Globus pallidus (tissue), 1 donor: Measurements from ENCODE around the gene PLCB1.
A peak's percentile ranks its signal among the peaks of the same experiment; 100 is the strongest.

Experiments used
- DNase-seq: peaks from one replicate; pipeline ENCODE4 v3.0.0-alpha.2; 2015; ENCODE audit warnings: low spot score

The PLCB1 gene

DNA sequence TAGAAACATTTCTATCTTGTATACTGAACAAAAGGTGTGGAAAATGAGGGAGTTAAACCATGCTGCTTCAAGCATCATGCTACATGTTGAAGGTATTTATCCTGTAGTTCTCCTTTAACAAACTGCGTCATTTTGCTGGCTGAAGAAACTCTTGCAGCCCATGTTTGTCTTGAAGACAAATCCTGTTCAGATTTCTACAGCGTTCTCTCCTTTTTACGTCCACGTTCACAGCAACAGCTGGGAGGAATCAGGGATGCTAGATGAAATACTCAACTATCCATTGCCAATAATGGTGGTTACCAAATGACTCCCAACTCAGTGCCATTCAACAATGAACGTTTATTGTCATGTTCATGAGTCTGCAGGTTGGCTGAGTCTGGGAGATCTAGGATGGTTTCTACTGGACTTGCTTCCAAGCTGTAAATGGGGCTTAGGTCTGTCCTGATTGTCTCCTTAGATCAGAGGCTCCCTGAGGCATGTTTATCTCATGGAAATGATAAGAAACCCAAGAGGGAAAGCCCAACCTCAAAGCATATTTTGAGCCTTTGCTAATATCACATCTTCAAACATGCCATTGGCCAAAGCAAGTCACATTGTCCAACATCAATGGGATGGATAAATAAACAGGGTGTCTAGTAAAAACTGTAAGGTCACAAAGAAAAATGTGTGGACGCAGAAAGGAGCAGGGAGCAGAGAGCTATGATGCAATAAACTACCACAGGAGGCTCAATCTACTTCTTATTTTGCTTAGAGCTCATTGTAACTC lies 2.7 kb upstream of the PLCB1 start:
- DNase-seq: no peak

DNA sequence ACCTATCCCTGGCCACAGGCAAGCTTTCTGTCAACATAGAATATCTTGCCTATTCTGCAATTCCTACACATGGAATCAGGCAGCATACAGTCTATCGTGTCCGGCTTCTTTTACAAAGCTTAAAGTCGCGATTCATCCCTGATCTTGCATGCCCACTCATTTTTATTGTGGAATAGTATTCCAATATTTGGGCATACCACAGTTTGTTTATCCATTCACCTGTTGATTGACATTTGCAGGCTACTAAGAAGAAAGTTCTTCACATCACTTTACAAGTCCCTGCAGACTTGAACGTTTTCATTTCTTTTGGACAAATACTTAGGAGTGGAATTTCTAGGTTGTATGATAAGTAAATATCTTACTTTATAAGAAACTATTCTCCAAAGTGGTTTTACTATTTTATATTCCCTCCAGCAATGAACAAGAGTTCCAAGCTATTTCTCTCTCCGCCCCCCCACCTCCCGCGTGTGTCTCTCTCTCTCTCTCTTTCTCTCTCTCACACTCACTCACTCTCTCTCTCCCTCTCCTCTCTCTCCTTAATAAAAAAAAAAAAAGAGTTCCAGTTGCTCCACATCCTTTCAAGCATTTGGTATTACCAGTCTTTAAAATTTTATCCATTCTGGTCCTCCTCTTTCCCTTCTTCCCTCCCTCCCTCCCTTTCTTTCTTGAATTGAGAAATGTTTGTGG lies 1.1 kb upstream of the PLCB1 start:
- no peak for DNase-seq

DNA sequence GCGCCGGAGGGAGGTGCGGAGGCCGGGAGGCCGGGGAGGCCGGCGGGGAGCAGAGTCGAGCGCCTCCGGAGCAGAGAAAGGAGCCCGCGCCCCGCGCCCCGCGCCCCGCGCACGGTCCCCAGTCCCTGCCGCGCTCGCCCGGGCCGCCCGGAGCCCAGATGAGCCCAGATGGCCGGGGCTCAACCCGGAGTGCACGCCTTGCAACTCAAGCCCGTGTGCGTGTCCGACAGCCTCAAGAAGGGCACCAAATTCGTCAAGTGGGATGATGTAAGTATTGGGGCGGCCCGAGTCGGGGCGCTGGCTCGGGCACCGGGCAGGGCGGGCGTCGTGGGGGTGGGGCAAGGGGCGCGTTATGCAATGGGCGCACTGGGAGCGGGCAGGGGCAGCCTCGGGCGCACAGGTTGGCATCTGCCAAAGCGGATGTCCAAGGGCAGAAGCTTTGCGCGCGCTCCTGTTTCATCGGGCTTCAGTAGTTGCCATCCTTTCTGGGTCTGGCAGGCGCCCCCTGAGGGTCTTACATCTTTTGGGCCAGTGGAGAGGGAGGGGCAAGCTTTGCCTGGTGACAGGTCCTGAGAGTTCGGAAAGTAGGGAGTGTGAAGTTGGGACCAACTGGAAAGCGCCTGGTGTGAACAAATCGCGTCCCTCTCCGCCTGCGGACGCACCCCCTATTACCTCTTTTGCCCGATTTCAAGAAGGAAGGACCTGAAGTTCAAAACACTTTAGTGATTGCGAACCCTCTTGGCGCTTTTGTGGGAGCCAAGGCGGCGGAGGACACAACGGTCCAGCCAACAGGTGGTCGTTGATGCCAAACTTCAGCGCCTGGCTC lies 631 bp downstream of the PLCB1 start:
- peak; percentile 17 for DNase-seq

DNA sequence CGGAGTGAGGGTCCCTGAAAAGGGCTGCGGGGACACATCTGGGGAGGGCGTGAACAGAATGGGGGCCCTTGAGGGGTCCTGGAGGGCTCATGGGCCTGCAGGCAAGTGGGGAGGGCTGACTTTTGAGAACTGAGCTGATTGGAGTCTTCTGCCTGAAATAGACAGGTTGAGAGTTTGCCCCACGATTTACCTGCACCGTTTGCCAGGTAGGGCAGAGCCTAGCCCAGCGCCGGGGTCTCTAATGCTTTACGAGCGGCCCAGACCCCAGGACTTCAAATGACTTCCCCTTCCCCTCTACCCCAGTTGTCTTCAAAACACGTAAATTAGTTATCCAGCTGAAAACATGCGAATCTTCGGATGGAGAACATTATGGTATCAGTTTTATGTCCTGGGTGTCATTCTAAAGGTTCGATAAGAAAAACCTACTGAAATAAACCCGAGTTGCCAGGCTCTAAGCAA lies 1.3 kb downstream of the PLCB1 start:
- DNase-seq: no peak

DNA sequence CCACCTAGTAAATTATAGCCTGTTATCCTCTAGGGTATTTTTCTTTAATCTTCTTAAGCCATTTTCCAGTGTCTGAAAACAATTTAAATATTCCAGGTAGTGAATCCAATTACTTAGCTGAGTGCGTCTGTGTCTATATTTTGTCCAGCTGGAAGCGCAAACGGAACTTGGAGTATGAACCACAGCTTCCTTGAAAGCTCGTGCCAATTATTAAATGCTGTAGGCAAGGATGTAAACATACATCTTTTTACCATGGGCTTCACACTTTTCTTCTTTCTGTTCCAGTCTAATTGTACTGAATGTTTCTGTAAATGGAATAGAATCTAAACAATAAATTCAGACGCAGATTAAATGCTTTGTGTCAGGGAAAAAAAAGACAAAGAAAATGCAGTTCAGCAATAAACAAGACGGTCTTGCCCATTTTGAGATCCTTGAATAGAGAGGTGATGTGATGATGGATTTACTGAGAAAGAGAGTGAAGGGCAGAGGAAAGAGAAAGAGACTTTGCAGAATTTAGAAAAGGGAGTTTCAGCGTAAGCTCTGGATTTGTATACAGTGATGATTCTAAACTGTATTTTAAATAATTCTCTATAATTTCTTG lies 1.9 kb downstream of the PLCB1 start:
- no peak for DNase-seq

DNA sequence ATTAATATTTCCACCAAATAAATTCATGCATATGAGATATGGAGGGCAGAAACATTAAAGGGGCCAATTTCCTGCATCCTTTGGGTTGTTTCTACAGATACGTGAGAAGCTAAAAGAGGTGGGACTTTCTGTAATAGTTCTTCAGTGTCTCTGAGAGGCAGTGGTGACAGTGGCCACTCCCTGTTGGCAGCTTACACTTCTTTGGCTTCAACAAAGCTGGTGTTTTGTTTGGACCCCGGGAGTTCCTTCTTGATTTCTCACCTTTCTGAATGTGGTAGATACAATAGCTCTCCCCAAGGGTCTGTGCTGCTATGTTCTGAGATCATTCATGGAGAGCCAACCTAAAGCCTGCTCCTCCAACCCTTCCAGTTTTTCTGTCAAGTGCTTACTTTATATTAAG lies 7.8 kb downstream of the PLCB1 start:
- DNase-seq: no peak

DNA sequence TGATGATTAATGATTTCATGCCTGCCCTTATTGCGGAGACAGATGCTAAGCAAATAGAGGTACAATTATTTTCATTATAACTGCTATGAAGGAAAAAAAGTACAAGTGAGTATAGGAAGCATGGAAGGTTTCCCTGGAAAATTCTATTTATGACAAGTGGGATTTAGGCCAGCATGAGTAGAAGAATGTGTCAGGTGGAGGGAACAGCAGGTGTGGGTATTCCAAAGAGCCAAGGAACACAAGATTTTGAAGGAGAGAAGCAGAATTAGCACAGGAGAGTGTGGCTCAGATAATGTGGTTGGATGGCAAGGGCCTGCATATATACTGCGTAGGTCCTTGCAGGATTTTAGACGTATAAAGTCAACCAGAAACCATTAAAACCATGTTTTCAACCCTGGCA lies 11.4 kb downstream of the PLCB1 start:
- DNase-seq: no peak

DNA sequence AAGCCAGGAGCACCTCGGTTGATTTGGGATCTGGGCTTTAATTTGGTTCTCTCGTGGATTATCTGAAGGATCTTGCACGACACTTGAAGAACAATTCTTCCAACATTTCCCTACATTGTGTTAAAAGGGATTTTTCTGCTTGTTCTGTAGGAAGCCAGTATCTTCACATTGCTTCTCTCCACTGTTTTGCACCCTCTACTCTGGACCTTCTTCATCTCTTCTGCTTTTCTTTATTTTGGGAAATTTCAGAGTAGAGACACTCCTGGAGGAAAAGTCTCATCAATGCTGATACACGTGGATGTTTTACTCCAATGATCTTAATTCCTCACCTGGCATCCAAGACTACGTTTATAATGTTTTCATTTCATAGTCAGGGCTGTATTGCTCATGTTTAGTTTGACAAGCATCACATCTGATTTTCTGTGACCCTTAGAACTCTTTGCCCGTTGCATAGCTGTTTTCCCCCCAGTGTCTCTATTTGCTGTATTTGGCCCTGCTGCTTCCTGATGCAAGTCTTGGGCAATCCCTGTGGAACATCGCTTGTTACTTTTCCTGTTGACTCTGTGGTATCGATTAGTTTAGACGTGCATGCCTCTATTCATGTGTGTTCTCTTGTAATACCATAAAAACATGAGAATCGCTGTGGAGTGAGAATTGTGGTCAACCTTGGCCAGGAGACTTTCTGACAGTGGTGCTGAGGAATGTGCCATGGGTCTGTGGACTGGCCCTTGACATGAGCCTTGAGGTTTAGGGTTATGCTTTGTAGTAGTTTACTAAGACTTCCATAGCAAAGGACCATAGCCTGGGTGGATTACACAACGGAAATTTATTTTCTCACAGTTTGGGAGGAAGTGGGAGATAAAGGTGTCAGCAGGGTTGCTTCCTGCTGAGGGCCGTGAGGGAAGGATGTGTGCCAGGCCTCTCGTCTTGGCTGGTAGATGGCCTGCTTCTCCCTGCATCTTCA lies 12.5 kb downstream of the PLCB1 start:
- DNase-seq: no peak

DNA sequence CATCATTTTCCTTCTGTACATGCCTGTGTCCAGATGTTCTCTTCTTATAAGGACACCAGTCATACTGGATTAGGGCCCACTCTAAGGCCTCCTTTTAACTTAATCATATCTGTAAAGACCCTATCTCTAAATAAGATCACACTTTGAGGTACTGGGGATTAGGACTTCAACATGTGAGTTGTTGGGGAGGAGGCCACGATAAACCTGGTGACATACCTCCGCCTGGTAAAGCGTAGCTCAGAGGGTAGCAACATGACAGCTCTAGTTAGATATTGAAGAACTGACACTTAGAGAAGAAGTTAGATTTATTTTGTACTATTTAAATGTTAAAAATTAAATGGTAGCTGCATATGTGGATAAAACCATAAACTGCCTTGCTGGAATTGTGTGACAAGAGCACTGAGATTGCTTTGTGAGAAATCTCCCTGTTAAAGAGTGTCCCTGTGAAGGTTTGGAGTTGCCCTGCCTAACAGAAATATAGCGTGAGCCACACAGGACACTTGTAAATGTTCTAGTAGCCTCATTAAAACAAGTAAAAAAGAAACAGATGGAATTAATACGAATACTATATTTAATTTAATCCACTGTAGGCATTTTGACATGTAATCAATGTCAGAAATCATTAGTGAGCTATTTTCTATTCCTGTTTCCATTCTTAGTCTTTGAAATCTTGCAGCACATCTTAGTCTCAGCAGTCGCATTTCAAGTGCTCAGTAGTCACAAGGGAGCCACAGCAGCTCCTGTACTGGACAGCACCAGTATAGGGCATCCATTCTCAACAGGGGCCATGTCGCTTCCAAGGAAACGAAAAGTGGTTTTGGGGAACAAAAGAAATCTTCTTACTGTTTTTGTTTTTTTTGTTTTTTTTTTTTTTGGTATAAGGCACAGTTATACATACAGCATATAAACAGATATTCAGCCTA lies 13.4 kb downstream of the PLCB1 start:
- no peak for DNase-seq

DNA sequence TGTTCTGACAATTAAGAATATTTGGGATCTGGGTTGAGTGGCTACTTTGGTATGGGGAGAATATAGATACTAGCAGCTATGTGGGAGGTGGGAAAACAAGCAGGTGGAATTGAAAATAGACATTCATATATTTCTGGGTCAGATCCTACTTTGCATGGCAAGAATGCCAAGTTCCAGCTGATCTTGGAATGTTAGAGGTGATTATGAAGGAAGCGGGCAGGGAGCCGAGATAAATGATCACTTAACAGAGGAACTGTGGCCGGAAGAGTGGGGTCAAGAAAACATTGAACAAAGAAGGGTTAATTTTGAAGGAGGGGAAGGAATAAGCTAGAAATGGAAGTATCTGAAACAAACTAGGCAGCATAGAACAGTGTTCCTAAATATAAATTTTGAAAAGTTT lies 15.4 kb downstream of the PLCB1 start:
- no peak for DNase-seq

DNA sequence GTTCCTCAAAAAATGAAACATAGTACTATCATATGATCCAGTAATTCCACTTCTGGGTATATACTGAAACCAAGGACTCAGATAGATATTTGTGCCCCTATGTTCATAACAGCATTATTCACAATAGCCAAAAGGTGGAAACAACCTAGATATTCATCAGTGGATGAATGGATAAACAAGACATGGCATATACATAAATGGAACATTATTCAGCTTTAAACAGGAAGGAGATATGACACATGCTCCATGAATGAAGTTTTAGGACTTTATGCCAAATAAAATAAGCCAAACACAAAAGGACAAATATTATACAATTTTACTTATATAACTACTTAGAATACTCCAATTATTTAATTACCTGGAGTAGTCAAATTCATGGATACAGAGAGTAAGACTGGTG lies 16.4 kb downstream of the PLCB1 start:
- no peak for DNase-seq

DNA sequence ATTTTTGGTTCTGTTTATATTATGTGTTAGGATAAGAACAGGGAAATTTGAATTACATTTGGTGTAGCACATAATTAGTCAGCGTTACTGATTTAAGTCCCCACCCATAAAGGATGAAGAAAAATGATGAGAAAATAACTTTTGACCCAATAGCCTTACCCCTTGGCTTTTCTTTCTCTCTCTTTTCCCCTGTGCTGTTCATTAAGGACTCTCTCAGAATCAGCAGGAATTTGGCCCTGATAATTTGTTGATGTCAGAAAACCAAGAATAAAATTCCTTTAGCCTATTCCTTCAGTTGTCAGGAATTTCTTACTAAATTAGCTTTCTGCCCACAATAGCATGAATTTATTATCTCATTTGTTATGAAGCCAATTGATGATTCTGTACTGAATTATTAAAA lies 18.5 kb downstream of the PLCB1 start:
- no peak for DNase-seq

DNA sequence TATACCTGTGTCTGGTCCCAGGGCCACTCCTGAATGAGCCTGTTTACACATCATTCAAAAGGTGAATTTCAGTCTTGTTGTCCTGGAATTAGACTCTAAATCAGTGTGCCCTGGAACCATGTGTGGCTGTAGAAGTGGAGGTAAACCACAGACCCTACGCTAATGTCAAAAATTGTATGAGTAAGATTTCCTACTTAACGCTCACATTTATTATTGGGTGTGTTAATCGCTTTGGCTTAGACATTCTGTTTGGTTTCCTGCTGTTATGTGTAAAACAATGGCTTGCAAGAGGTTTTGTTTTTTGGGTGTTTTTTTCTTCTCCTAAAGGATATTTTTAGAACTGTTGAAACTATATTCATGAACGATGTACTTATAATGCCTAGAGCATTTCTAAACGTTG lies 19.3 kb downstream of the PLCB1 start:
- no peak for DNase-seq

DNA sequence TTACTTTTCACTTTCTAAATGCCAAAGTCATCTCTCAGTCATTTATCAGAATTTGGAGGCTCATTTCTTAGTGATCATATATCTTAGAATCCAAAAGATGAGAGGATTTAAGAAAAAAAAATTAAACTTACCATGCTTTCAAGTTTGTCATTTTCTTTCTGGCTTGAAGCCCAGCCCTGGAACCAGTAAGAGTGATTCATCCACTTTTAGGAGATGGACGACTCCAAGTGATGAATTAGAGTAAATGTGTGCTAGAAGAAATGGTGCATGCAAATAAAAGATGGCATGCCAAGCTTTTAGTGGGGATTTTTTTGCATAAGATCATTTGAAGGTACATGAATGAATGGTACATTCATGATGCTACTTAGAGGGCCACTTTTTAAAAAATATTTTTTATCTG lies 20.1 kb downstream of the PLCB1 start:
- DNase-seq: no peak

DNA sequence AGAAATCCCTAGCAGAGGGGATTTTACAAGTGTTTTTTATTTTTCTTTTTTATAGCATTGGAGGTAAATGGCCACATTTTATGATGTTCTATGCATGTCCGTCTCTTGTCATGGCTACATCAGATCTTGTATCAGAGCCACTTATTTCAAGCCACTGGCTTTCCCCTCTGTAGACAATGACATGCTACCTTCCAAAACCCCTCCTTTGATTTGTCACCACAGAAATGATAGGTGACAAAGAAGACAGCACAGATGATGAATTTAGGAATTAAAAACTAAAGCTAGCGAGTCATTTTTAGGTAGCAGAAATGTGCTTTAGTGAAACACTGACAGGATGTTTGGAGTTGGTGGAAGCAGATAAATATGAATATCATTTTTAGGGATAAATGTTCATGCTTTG lies 20.8 kb downstream of the PLCB1 start:
- no peak for DNase-seq

DNA sequence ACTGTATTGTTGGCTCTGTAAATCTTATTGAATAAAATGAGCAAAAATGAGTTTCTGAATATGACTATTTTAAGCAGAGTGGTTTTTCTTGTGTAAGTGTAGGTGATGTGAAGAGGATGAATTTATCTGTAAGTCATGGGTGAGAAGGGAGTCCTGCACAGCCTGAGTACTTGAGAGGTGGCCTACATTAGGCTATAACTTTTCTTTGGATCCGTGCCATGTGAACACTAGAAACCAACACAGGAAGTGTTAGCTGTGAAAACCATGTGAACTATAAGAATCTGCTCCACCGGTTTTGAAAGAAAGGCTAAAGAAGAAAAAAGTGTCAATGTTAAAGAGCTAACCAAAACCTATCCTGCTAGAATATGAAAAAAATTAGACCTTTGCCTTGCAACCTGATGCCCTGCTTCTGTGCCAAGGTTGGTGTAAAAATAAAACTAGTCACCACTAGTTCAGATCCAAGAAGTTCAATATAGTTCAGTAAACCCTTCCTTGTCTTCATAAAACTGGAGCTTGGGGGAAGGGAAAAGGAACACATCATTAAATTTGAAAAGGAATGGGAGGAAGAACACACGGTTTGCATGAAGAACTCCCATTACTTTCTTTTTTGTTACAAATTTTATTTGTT lies 21.3 kb downstream of the PLCB1 start:
- no peak for DNase-seq

DNA sequence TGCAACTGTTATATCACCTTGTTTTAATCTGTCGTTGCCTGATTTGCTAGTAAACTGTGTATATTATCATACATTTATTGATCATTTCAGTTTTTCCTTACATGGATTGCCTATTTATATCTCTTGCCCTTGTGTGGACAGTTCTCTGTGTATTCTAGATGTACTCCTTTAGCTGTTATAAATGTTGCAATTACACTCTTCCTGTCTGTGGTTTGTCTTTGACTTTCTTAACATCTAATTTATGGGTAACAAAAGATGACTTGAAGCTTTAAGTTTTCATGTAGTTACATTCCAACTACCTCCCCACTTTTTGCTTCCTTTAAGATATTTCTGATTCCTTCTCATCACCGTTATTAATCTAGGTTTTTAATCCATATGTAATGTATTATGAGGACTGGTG lies 22.6 kb downstream of the PLCB1 start:
- no peak for DNase-seq

DNA sequence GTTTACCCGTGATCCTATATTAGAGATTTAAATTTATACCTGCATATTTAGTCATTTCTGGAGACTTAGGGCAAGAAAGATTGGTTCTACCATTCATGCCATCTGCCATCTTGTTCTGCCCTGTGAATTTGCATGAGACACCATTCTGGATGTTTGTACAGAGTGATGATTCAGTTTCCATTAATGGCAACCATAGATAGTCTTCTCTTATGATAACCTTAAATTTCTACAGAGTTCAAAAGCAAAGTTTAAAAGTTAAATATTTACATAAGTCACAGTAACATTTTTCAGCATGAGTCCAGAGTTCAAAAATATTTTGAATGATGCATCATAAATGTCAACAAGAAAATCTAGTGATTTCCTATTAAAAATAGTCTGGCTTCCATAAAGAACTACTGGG lies 23.2 kb downstream of the PLCB1 start:
- no peak for DNase-seq

DNA sequence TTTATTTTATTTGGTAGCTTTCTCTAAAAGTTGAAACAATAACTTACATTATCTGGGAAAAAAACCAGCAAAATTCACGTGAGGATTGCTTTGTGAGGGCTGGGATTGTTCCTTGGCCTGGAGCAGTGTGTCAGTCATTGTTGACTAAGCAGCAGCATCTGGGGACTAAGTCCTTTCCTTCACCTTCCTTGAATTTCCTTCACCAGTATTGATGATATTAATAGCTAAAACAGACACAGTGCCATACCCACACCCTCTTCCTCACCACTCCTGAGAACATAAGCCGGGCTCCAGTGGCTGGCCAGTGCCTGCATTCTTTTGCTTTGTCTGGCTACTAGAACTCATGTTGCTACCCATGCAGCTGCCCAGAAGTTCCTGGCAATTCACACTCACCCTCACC lies 23.7 kb downstream of the PLCB1 start:
- no peak for DNase-seq
